Astrocyte (in vitro differentiated cells and primary cell): ENCODE measurements around the gene RNF34. TPM values are rescaled to one million over a fixed set of nuclear protein-coding genes. Genes with fewer than 3 reads are reported as not detected.

Experiments used
- DNase-seq: peaks from one replicate; pipeline ENCODE4 v3.0.0-alpha.2; 2010; ENCODE audit warnings: low read depth
- FAIRE-seq: peaks from 2 replicates; lab custom pipeline; 2011; peaks lifted over from hg19 to GRCh38; lab: Jason Lieb, UNC
- H2AFZ ChIP-seq: 2 replicates; pipeline ENCODE4 v1.6.0; 2012; ENCODE audit warnings: low read depth, low read length, inconsistent platforms
- H3K27ac ChIP-seq: 2 replicates; pipeline ENCODE4 v1.5.1; 2011; ENCODE audit warnings: low read depth, low read length, inconsistent platforms
- H3K27me3 ChIP-seq: 2 replicates; pipeline ENCODE4 v1.6.0; 2011; ENCODE audit warnings: low read length, inconsistent platforms; ENCODE audit not compliant: insufficient read depth
- H3K36me3 ChIP-seq: 2 replicates; pipeline ENCODE4 v1.5.1; 2011; ENCODE audit warnings: low read length, inconsistent platforms; ENCODE audit not compliant: insufficient read depth
- H3K4me1 ChIP-seq: 2 replicates; pipeline ENCODE4 v1.5.1; 2011; ENCODE audit warnings: low read length, inconsistent platforms; ENCODE audit not compliant: insufficient read depth
- H3K4me2 ChIP-seq: 2 replicates; pipeline ENCODE4 v1.6.0; 2012; ENCODE audit warnings: low read length, inconsistent platforms
- H3K4me3 ChIP-seq: 2 replicates; pipeline ENCODE4 v1.5.1; 2011; ENCODE audit warnings: low read depth, mild to moderate bottlenecking, low read length, inconsistent platforms; ENCODE audit not compliant: insufficient read depth
- H3K79me2 ChIP-seq: 2 replicates; pipeline ENCODE4 v1.6.0; 2012; ENCODE audit warnings: mild to moderate bottlenecking, low read length, inconsistent platforms; ENCODE audit not compliant: insufficient read depth
- H3K9ac ChIP-seq: 2 replicates; pipeline ENCODE4 v1.6.0; 2012; ENCODE audit warnings: mild to moderate bottlenecking, low read length, inconsistent platforms
- H3K9me3 ChIP-seq: 2 replicates; pipeline ENCODE4 v1.5.1; 2012; ENCODE audit warnings: low read depth, mild to moderate bottlenecking, low read length, inconsistent platforms; ENCODE audit not compliant: insufficient read depth
- H4K20me1 ChIP-seq: 2 replicates; pipeline ENCODE4 v1.6.0; 2012; ENCODE audit warnings: low read length, inconsistent platforms; ENCODE audit not compliant: insufficient read depth
- H3K27ac Mint-ChIP-seq: one replicate; pipeline ENCODE4 v1.8.0; 2021; ENCODE audit warnings: mild to moderate bottlenecking, mixed read lengths; ENCODE audit not compliant: unreplicated experiment
- H3K27me3 Mint-ChIP-seq: one replicate; pipeline ENCODE4 v1.8.0; 2021; ENCODE audit warnings: low read depth, mixed read lengths; ENCODE audit not compliant: unreplicated experiment
- H3K36me3 Mint-ChIP-seq: one replicate; pipeline ENCODE4 v1.8.0; 2021; ENCODE audit warnings: low read depth, mixed read lengths; ENCODE audit not compliant: unreplicated experiment
- H3K4me1 Mint-ChIP-seq: one replicate; pipeline ENCODE4 v1.8.0; 2021; ENCODE audit warnings: low read depth, mixed read lengths; ENCODE audit not compliant: unreplicated experiment
- H3K4me3 Mint-ChIP-seq: one replicate; pipeline ENCODE4 v1.8.0; 2021; ENCODE audit warnings: mild to moderate bottlenecking, moderate library complexity, mixed read lengths; ENCODE audit not compliant: unreplicated experiment
- H3K9me3 Mint-ChIP-seq: one replicate; pipeline ENCODE4 v1.8.0; 2021; ENCODE audit warnings: mild to moderate bottlenecking, mixed read lengths; ENCODE audit not compliant: unreplicated experiment
- EZH2 ChIP-seq: IDR thresholded peaks from 2 replicates; pipeline ENCODE4 v1.6.1; 2012; ENCODE audit warnings: mild to moderate bottlenecking, low read length, inconsistent platforms; ENCODE audit not compliant: insufficient read depth
- total RNA-seq: library from RNA; stranded (reverse); gene quantifications from 2 replicates; pipeline ENCODE4 v1.2.1, GENCODE V29; 2021
- TF ChIP-seq, protein P1 (sequence below): IDR thresholded peaks from 2 replicates; pipeline ENCODE4 v1.5.1; 2011; ENCODE audit warnings: low read depth, mild to moderate bottlenecking, inconsistent platforms, low read length, moderate library complexity; ENCODE audit not compliant: insufficient read depth

The RNF34 gene
- total RNA-seq, 1 donor from 2014 or later: 37.7 TPM

DNA sequence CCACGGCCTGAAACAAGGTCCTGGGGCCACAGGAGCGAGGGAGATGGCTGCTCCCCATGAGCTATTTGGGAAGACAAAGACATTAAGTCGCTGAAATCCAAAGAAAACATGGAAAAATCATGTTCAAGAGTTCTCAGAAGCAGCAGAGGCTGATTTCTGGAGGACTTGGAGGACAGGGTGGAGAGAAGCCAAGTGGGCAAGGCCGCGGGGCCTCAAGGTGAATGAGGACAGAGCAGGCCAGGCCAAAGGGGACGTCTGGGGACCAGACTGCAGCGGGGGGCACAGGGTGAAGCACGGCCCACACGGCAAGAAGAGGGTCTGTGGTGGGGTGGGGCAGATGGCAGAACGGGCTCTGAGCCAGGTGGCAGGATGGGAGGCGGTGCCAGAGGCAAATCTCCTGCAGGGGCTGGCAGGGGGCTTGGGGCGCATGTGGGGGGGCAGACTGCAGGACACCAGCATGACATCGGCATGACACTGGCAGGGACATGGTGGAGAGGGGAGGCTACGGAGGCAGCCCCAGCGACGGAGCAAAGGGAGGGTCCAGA lies 48.9 kb downstream of the RNF34 start:
- H4K20me1 ChIP-seq: peaks cover 31% of the 10 kb centered on the region
- H3K9me3 ChIP-seq: no peaks in the 10 kb centered on the region
- Mint-ChIP-seq H3K27ac (no peak overlapping the region), H3K4me1 (peaks cover 2% of the 10 kb centered on the region), H3K4me3 (no peak overlapping the region), H3K36me3 (peaks cover 6% of the 10 kb centered on the region), H3K9me3 (no peaks in the 10 kb centered on the region), H3K27me3 (no peaks in the 10 kb centered on the region)
- FAIRE-seq: no peak
- H3K27me3 ChIP-seq: no peaks in the 10 kb centered on the region
- H3K4me1 ChIP-seq: no peaks in the 10 kb centered on the region
- H3K4me3 ChIP-seq: no peak overlapping the region
- TF ChIP-seq, protein P1, sequence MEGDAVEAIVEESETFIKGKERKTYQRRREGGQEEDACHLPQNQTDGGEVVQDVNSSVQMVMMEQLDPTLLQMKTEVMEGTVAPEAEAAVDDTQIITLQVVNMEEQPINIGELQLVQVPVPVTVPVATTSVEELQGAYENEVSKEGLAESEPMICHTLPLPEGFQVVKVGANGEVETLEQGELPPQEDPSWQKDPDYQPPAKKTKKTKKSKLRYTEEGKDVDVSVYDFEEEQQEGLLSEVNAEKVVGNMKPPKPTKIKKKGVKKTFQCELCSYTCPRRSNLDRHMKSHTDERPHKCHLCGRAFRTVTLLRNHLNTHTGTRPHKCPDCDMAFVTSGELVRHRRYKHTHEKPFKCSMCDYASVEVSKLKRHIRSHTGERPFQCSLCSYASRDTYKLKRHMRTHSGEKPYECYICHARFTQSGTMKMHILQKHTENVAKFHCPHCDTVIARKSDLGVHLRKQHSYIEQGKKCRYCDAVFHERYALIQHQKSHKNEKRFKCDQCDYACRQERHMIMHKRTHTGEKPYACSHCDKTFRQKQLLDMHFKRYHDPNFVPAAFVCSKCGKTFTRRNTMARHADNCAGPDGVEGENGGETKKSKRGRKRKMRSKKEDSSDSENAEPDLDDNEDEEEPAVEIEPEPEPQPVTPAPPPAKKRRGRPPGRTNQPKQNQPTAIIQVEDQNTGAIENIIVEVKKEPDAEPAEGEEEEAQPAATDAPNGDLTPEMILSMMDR: no peak
- no peaks in the 10 kb centered on the region for H3K36me3 ChIP-seq
- H3K9ac ChIP-seq: no peak overlapping the region
- peaks cover 19% of the 10 kb centered on the region for H3K79me2 ChIP-seq
- DNase-seq: no peak
- no peak overlapping the region for H3K4me2 ChIP-seq
- H2AFZ ChIP-seq: no peak overlapping the region
- H3K27ac ChIP-seq: no peak overlapping the region

DNA sequence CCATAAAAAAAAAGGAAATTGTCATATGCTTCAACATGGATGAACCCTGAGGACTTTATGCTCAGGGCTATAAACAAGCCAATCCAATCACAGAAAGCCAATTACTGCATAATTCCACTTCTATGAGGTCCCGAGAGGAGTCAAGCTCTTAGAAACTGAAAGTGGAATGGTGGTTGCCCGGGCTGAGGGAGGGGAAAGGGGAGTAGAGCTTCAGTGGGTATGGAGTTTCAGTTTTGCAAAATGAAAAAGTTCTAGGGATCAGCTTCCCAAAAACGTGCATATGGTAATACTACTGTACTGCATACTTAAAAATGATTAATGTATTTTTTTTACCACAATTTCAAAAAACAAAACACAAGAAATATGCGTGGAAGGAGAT lies 52.0 kb downstream of the RNF34 start:
- no peaks in the 10 kb centered on the region for H3K27me3 ChIP-seq
- H3K9me3 Mint-ChIP-seq: no peaks in the 10 kb centered on the region
- H2AFZ ChIP-seq: no peak overlapping the region
- H3K9me3 ChIP-seq: no peaks in the 10 kb centered on the region
- no peak overlapping the region for H3K4me3 Mint-ChIP-seq
- no peak overlapping the region for H3K27ac ChIP-seq
- H3K79me2 ChIP-seq: peaks cover 47% of the 10 kb centered on the region
- H3K36me3 Mint-ChIP-seq: peaks cover 4% of the 10 kb centered on the region
- FAIRE-seq (no peak), DNase-seq (no peak)
- H3K4me3 ChIP-seq: no peak overlapping the region
- no peak overlapping the region for H3K4me2 ChIP-seq
- H3K4me1 ChIP-seq: no peaks in the 10 kb centered on the region
- no peaks in the 10 kb centered on the region for H3K36me3 ChIP-seq
- H4K20me1 ChIP-seq: peaks cover 50% of the 10 kb centered on the region
- H3K4me1 Mint-ChIP-seq: peaks cover 2% of the 10 kb centered on the region
- TF ChIP-seq EZH2: no peak
- TF ChIP-seq, protein P1: no peak
- H3K27me3 Mint-ChIP-seq: no peaks in the 10 kb centered on the region
- no peak overlapping the region for H3K9ac ChIP-seq
- no peak overlapping the region for H3K27ac Mint-ChIP-seq

DNA sequence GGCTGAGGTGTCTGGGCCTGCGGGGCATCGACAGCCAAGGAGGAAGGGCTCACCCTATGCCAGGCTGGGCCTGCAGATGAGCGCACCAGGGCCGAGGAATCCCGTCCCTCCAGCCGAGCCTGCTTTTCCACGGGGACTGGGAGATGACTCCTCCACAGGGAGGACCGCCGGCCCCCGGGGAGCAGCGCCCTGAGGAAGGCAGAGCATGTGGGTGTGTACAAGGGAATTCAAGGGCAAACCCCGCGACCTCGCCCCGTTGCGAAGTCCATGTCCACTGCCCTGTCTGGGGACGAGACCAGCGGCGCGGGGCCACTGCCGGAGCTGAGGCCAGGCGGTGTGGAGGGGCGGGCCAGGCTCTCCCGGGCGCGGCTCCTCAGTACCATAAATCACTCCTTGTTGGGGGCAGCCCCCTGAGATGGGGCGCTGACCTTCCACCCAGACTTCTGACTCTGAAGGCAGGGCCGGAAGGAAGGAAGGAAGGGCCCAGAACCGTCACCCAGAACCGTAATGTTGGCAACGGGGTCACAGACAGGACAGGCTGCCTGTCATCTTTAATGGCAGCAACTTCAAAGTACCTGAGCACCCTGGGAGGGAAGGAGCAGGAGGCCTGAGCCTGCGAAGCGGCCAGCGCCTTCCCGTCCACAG lies 52.5 kb downstream of the RNF34 start:
- Histone ChIP-seq H3K27me3 (no peaks in the 10 kb centered on the region), H3K9me3 (no peaks in the 10 kb centered on the region), H3K36me3 (no peaks in the 10 kb centered on the region), H3K79me2 (peaks cover 52% of the 10 kb centered on the region), H3K4me3 (no peak overlapping the region), H4K20me1 (peaks cover 55% of the 10 kb centered on the region), H3K27ac (no peak overlapping the region), H3K4me1 (no peaks in the 10 kb centered on the region), H3K9ac (no peak overlapping the region), H2AFZ (no peak overlapping the region), H3K4me2 (no peak overlapping the region)
- Mint-ChIP-seq H3K27ac (no peak overlapping the region), H3K4me3 (no peak overlapping the region), H3K9me3 (no peaks in the 10 kb centered on the region), H3K27me3 (no peaks in the 10 kb centered on the region), H3K36me3 (peaks cover 4% of the 10 kb centered on the region), H3K4me1 (peaks cover 3% of the 10 kb centered on the region)
- DNase-seq (no peak), FAIRE-seq (no peak)
- TF ChIP-seq EZH2: no peak
- TF ChIP-seq, protein P1: no peak
